GM23338 (cell line): ENCODE measurements around the gene SLC4A9. TPM values are rescaled to one million over a fixed set of nuclear protein-coding genes. Genes with fewer than 3 reads are reported as not detected.

Experiments
- ATAC-seq: fragments of 200-7000 bp; cut with Tn5 transposase; 3 replicates; pipeline ENCODE4 v1.9.1; 2020
- DNase-seq: peaks from one replicate; pipeline ENCODE4 v3.0.0-alpha.2; 2015; ENCODE audit warnings: low spot score
- H2AFZ ChIP-seq: fragments of 200-600 bp; sonication (generic); 2 replicates; pipeline ENCODE4 v1.8.0; 2016; ENCODE audit warnings: antibody characterized with exemption, mild to moderate bottlenecking, moderate library complexity
- H3F3A ChIP-seq: fragments of 200-600 bp; sonication (generic); replicated peaks from 2 replicates; pipeline ENCODE4 v1.8.0; 2017; ENCODE audit warnings: antibody characterized with exemption, mixed run types, low read depth
- H3K27ac ChIP-seq: fragments of 200-600 bp; sonication (generic); 2 replicates; pipeline ENCODE4 v1.6.1; 2016; ENCODE audit warnings: low read depth
- H3K27me3 ChIP-seq: fragments of 200-600 bp; sonication (generic); 2 replicates; pipeline ENCODE4 v1.8.0; 2016; ENCODE audit warnings: mild to moderate bottlenecking, mixed run types, moderate library complexity; ENCODE audit not compliant: insufficient read depth
- H3K36me3 ChIP-seq: fragments of 200-600 bp; sonication (generic); 2 replicates; pipeline ENCODE4 v1.8.0; 2016; ENCODE audit warnings: mild to moderate bottlenecking; ENCODE audit not compliant: insufficient read depth
- H3K4me1 ChIP-seq: fragments of 200-600 bp; sonication (generic); 2 replicates; pipeline ENCODE4 v1.8.0; 2016; ENCODE audit warnings: mild to moderate bottlenecking, moderate library complexity; ENCODE audit not compliant: insufficient read depth
- H3K4me2 ChIP-seq: fragments of 200-600 bp; sonication (generic); 2 replicates; pipeline ENCODE4 v1.7.1; 2017; ENCODE audit warnings: mixed run types
- H3K4me3 ChIP-seq: fragments of 200-600 bp; sonication (generic); 2 replicates; pipeline ENCODE4 v1.6.1; 2016; ENCODE audit warnings: mixed run types
- H3K79me2 ChIP-seq: fragments of 200-600 bp; sonication (generic); replicated peaks from 2 replicates; pipeline ENCODE4 v1.8.0; 2017; ENCODE audit warnings: mild to moderate bottlenecking; ENCODE audit not compliant: insufficient read depth
- H3K9me2 ChIP-seq: fragments of 200-600 bp; sonication (generic); 2 replicates; pipeline ENCODE4 v1.8.0; 2017; ENCODE audit not compliant: insufficient read depth
- H4K20me1 ChIP-seq: fragments of 200-600 bp; sonication (generic); replicated peaks from 2 replicates; pipeline ENCODE4 v1.8.0; 2017; ENCODE audit warnings: mild to moderate bottlenecking; ENCODE audit not compliant: insufficient read depth
- H3K27ac Mint-ChIP-seq: 2 replicates; pipeline ENCODE4 v1.8.0; 2020; ENCODE audit warnings: inconsistent platforms, mild to moderate bottlenecking, moderate library complexity, mixed read lengths
- H3K27me3 Mint-ChIP-seq: 3 replicates; pipeline ENCODE4 v1.8.0; 2022; ENCODE audit warnings: low read depth, mild to moderate bottlenecking, moderate library complexity, mixed read lengths, inconsistent platforms; ENCODE audit not compliant: insufficient read depth, poor library complexity
- H3K36me3 Mint-ChIP-seq: 3 replicates; pipeline ENCODE4 v1.8.0; 2021; ENCODE audit warnings: low read depth, mild to moderate bottlenecking, inconsistent platforms, moderate library complexity, mixed read lengths
- H3K4me1 Mint-ChIP-seq: 3 replicates; pipeline ENCODE4 v1.8.0; 2020; ENCODE audit warnings: mild to moderate bottlenecking, inconsistent platforms, mixed read lengths
- H3K4me3 Mint-ChIP-seq: 3 replicates; pipeline ENCODE4 v1.8.0; 2021; ENCODE audit warnings: moderate library complexity, mild to moderate bottlenecking, inconsistent platforms, mixed read lengths
- H3K9me3 Mint-ChIP-seq: 3 replicates; pipeline ENCODE4 v1.8.0; 2020; ENCODE audit warnings: moderate library complexity, mild to moderate bottlenecking, inconsistent platforms, mixed read lengths
- CREB1 ChIP-seq: fragments of 250-450 bp; sonication (Bioruptor Pico); IDR thresholded peaks from 2 replicates; pipeline ENCODE4 v1.5.0; 2020; ENCODE audit warnings: low read depth, mild to moderate bottlenecking, moderate library complexity
- CTCF ChIP-seq, 2 experiments: fragments of 200-600 bp in 1 of 2; sonication (generic) in 1 of 2; conservative IDR thresholded peaks; 2 replicates each; pipeline versions ENCODE4 v1.5.1 to v1.6.1; 2016 to 2017; ENCODE audit warnings: antibody characterized with exemption in 2 of 2, low read depth in 2 of 2, mild to moderate bottlenecking in 2 of 2, moderate library complexity in 1 of 2
- ETS1 ChIP-seq: IDR thresholded peaks from 2 replicates; pipeline ENCODE4 v1.6.1; 2016; ENCODE audit warnings: antibody characterized with exemption
- EZH2 ChIP-seq: fragments of 200-600 bp; sonication (generic); IDR thresholded peaks from one replicate; pipeline ENCODE4 v1.8.0; 2017; ENCODE audit warnings: antibody characterized with exemption, mild to moderate bottlenecking, low read depth; ENCODE audit not compliant: unreplicated experiment
- JUNB ChIP-seq: IDR thresholded peaks from one replicate; pipeline ENCODE4 v1.6.1; 2016; ENCODE audit warnings: antibody characterized with exemption; ENCODE audit not compliant: unreplicated experiment
- POLR2AphosphoS5 ChIP-seq: IDR thresholded peaks from 2 replicates; pipeline ENCODE4 v1.6.1; 2016; ENCODE audit warnings: antibody characterized with exemption, low read depth
- REST ChIP-seq: IDR thresholded peaks from one replicate; pipeline ENCODE4 v1.6.1; 2018; ENCODE audit warnings: antibody characterized with exemption; ENCODE audit not compliant: unreplicated experiment
- STAT1 ChIP-seq: IDR thresholded peaks from one replicate; pipeline ENCODE4 v1.6.1; 2016; ENCODE audit warnings: antibody characterized with exemption; ENCODE audit not compliant: unreplicated experiment
- ZNF114 ChIP-seq: fragments of 250-450 bp; sonication (Bioruptor Pico); IDR thresholded peaks from 2 replicates; pipeline ENCODE4 v1.5.0; 2020; ENCODE audit warnings: mild to moderate bottlenecking, moderate library complexity
- ZNF331 ChIP-seq: fragments of 250-450 bp; sonication (Bioruptor Pico); IDR thresholded peaks from 2 replicates; pipeline ENCODE4 v1.5.0; 2020; ENCODE audit warnings: low read depth, mild to moderate bottlenecking, moderate library complexity
- polyA plus RNA-seq: library from polyadenylated mRNA; unstranded; fragments of >200 nt; fragmentation: Nextera tagmentation; extraction: Ambion mirVana; gene quantifications from 2 replicates; pipeline ENCODE4 v1.2.1, GENCODE V29; 2016
- total RNA-seq: library from RNA; depleted of rRNA; stranded (reverse); fragments of >200 nt; shearing (Covaris generic); gene quantifications from 2 replicates; pipeline ENCODE4 v1.2.3, GENCODE V29; 2014

Gene SLC4A9
- total and polyA plus RNA-seq, 2 experiments from 2014 or later = 0.08 TPM; not detected in 1

GRCh38 chr5:140339636-140340035, 20.4 kb upstream of the SLC4A9 start:
- Mint-ChIP-seq H3K9me3 (no peaks in the 10 kb centered on the region; the same call in 2 of the 3 replicates), H3K36me3 (peaks cover 6% of the 10 kb centered on the region; the same call in 2 of the 3 replicates), H3K27me3 (no peaks in the 10 kb centered on the region), H3K27ac (no peak overlapping the region), H3K4me3 (no peak overlapping the region), H3K4me1 (peaks cover 4% of the 10 kb centered on the region; the same call in 2 of the 3 replicates)
- peaks cover 3% of the 10 kb centered on the region; the same call in 1 of the 2 replicates for H3K27me3 ChIP-seq
- TF ChIP-seq ETS1 (no peak), REST (no peak), STAT1 (no peak)
- ATAC-seq = no peak
- H2AFZ ChIP-seq = no peak overlapping the region
- no peaks in the 10 kb centered on the region for H3K36me3 ChIP-seq
- no peaks in the 10 kb centered on the region for H4K20me1 ChIP-seq
- H3K9me2 ChIP-seq = no peaks in the 10 kb centered on the region
- no peaks in the 10 kb centered on the region for H3K79me2 ChIP-seq
- no peaks in the 10 kb centered on the region for H3F3A ChIP-seq
- no peak overlapping the region for H3K4me2 ChIP-seq
- no peaks in the 10 kb centered on the region; the same call in 1 of the 2 replicates for H3K4me1 ChIP-seq
- no peak overlapping the region for H3K27ac ChIP-seq
- H3K4me3 ChIP-seq = no peak overlapping the region
- no peak for DNase-seq

GRCh38 chr5:140340605-140341121, 19.3 kb upstream of the SLC4A9 start:
- DNase-seq (no peak), ATAC-seq (no peak)
- H3K27me3 ChIP-seq = peaks cover 13% of the 10 kb centered on the region
- no peaks in the 10 kb centered on the region for H3K9me2 ChIP-seq
- peaks cover 8% of the 10 kb centered on the region for H3K4me1 ChIP-seq
- Mint-ChIP-seq H3K4me3 (no peak overlapping the region), H3K27ac (no peak overlapping the region), H3K9me3 (no peaks in the 10 kb centered on the region; the same call in 2 of the 3 replicates), H3K36me3 (peaks cover 3% of the 10 kb centered on the region; the same call in 1 of the 3 replicates), H3K27me3 (peaks cover 7% of the 10 kb centered on the region), H3K4me1 (peaks cover 14% of the 10 kb centered on the region)
- H2AFZ ChIP-seq = no peak overlapping the region
- no peaks in the 10 kb centered on the region; the same call in 1 of the 2 replicates for H4K20me1 ChIP-seq
- H3F3A ChIP-seq = no peaks in the 10 kb centered on the region
- H3K4me3 ChIP-seq = no peak overlapping the region
- H3K36me3 ChIP-seq = no peaks in the 10 kb centered on the region
- TF ChIP-seq POLR2AphosphoS5 (no peak), ZNF331 (CRISPR knock-in tag) (no peak), REST (no peak), ETS1 (no peak), JUNB (no peak), ZNF114 (no peak), CREB1 (CRISPR knock-in tag) (no peak), CTCF (conservative IDR thresholded peaks at IDR 0.05; ENCODE audit: low read depth in 2 of 2) (no peak), EZH2 (no peak)
- no peaks in the 10 kb centered on the region for H3K79me2 ChIP-seq
- H3K4me2 ChIP-seq = no peak overlapping the region
- no peak overlapping the region for H3K27ac ChIP-seq
